OCI-LY3 (cell line): ENCODE data around the gene CADPS.

Experiments
- H2AFZ ChIP-seq: fragments of 200-600, 300-600 bp; shearing (Covaris generic); 2 replicates; pipeline ENCODE4 v1.6.0; 2014; ENCODE audit warnings: antibody characterized with exemption, low read depth, low read length
- H3K27ac ChIP-seq: fragments of 200-600, 300-600 bp; sonication (generic); 2 replicates; pipeline ENCODE4 v1.5.1; 2014; ENCODE audit warnings: mild to moderate bottlenecking, low read length, moderate library complexity, mixed read lengths
- H3K27me3 ChIP-seq: fragments of 200-600, 300-600 bp; sonication (generic); 2 replicates; pipeline ENCODE4 v1.6.1; 2014; ENCODE audit warnings: low read depth, low read length, mixed read lengths
- H3K36me3 ChIP-seq: fragments of 200-600, 300-600 bp; sonication (generic); replicated peaks from 2 replicates; pipeline ENCODE3; 2014; ENCODE audit warnings: low read depth, low read length, mixed read lengths
- H3K4me1 ChIP-seq: fragments of 300-600, 200-600 bp; sonication (generic); 2 replicates; pipeline ENCODE4 v1.6.1; 2014; ENCODE audit warnings: low read length, mixed read lengths
- H3K4me2 ChIP-seq: fragments of 200-600, 300-600 bp; sonication (generic); 2 replicates; pipeline ENCODE4 v1.6.1; 2014; ENCODE audit warnings: low read length, mixed read lengths
- H3K4me3 ChIP-seq: fragments of 300-600, 200-600 bp; sonication (generic); 2 replicates; pipeline ENCODE4 v1.5.1; 2014; ENCODE audit warnings: antibody characterized with exemption, mild to moderate bottlenecking, low read length, moderate library complexity
- H3K79me2 ChIP-seq: fragments of 300-600, 200-600 bp; shearing (Covaris generic); 2 replicates; pipeline ENCODE4 v1.6.1; 2014; ENCODE audit warnings: mild to moderate bottlenecking, low read length, mixed read lengths
- H3K9ac ChIP-seq: fragments of 300-600, 200-600 bp; shearing (Covaris generic); 2 replicates; pipeline ENCODE4 v1.6.0; 2014; ENCODE audit warnings: mild to moderate bottlenecking, low read length, moderate library complexity
- H3K9me3 ChIP-seq: fragments of 200-600, 300-600 bp; shearing (Covaris generic); 2 replicates; pipeline ENCODE4 v1.6.1; 2014; ENCODE audit warnings: low read length, mixed read lengths; ENCODE audit not compliant: insufficient read depth
- H4K20me1 ChIP-seq: fragments of 200-600, 300-600 bp; sonication (generic); 2 replicates; pipeline ENCODE4 v1.6.1; 2016; ENCODE audit warnings: low read length, mixed read lengths; ENCODE audit not compliant: insufficient read depth
- EZH2phosphoT487 ChIP-seq: fragments of 200-600 bp; shearing (Covaris generic); IDR thresholded peaks from 2 replicates; pipeline ENCODE4 v1.6.1; 2018; ENCODE audit warnings: antibody characterized with exemption, mixed run types, low read depth
- TF ChIP-seq, protein P1 (sequence below): fragments of 200-600, 300-600 bp; sonication (generic); IDR thresholded peaks from 2 replicates; pipeline ENCODE4 v1.5.1; 2014; ENCODE audit warnings: antibody characterized with exemption, low read length, low read depth

The CADPS gene

DNA sequence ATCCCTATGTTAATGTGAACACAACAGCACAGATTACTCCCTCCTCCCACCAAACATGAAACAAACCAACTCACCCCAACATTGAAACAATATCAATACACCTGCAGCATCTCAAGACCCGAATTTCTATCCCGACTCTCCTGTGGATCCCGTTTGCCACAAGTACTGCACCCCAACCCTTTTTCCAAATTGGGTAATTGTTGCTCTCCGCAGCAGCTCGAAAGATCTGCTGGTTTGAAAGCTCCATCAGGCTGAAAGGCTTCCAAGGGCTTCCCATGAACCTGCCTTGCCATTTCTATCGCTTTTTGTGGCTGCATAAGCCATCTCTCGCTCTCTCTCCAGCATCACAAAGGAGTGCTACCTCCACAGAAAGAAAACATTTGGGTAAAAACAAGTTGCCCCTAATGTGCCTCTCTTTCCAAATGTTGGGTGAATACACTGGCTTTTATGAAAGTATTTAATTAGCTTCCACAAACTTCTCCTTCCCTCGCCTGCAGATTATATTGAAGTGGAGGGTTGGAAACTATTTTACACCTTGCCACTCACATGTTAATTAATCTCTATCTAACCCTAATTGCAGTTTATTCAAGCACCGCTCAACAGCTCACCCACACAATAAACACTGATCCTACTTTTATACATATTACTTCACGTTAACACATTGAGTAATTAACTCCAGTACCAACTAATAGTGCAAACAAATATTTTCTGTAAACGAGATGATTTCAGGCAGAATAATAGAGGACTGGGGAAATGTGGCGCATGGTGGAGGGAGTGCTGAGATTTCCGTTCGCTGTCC lies 499.4 kb downstream of the CADPS start:
- H2AFZ ChIP-seq, result no peak overlapping the region
- H3K79me2 ChIP-seq, result no peaks in the 10 kb centered on the region
- H3K27ac ChIP-seq, result no peak overlapping the region
- no peaks in the 10 kb centered on the region for H3K9me3 ChIP-seq
- no peaks in the 10 kb centered on the region for H3K4me1 ChIP-seq
- no peak overlapping the region for H3K4me2 ChIP-seq
- no peak overlapping the region for H3K4me3 ChIP-seq
- H3K36me3 ChIP-seq, result no peaks in the 10 kb centered on the region
- H4K20me1 ChIP-seq, result no peaks in the 10 kb centered on the region
- H3K9ac ChIP-seq, result no peak overlapping the region
- peaks cover 14% of the 10 kb centered on the region for H3K27me3 ChIP-seq
- TF ChIP-seq, protein P1, sequence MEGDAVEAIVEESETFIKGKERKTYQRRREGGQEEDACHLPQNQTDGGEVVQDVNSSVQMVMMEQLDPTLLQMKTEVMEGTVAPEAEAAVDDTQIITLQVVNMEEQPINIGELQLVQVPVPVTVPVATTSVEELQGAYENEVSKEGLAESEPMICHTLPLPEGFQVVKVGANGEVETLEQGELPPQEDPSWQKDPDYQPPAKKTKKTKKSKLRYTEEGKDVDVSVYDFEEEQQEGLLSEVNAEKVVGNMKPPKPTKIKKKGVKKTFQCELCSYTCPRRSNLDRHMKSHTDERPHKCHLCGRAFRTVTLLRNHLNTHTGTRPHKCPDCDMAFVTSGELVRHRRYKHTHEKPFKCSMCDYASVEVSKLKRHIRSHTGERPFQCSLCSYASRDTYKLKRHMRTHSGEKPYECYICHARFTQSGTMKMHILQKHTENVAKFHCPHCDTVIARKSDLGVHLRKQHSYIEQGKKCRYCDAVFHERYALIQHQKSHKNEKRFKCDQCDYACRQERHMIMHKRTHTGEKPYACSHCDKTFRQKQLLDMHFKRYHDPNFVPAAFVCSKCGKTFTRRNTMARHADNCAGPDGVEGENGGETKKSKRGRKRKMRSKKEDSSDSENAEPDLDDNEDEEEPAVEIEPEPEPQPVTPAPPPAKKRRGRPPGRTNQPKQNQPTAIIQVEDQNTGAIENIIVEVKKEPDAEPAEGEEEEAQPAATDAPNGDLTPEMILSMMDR, result no peak
- TF ChIP-seq EZH2phosphoT487, result no peak

DNA sequence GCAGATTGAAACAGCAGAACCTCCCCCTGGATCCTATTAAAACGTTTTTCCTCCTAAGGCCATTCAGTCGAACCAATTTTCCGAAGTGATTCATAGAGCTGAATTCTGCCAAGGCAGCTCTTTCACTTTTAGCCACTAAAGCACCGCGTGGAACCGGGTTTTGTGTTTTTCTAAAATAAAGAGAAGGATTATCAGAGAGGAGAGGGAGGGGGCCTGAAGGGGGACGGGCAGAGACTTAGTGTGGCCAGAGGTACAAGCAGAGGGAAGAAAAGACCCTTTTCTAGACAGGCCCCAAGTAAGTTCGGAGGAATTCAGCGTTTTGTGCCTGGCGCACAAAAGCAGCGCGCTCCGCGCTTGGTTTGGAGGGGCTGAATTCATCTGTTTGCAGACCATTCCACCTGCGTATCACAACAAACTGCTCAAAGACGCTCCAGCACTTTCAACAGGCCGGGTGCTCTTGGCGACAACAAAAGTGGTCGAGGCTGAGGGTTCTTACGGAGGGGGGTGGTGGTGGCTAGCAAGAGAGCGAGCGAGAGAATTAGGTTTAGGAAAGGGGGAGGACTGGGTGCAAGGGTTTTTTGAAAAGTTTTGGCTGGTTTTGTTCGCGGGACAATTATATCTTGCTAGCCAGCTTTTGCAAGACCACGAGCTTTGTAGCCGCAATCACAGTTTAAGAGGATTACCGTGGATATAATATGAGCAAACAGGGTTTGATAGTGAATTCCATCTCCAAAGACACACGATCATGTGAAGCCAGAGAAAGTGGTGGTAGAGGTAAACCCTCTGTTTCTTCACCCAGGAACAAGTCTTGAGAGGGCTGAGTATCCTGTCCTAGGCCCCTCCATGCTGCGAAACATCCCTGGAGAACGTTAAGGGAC lies 500.6 kb downstream of the CADPS start:
- no peaks in the 10 kb centered on the region for H4K20me1 ChIP-seq
- no peak overlapping the region for H3K4me3 ChIP-seq
- no peak overlapping the region for H3K27ac ChIP-seq
- H3K4me1 ChIP-seq, result no peaks in the 10 kb centered on the region
- no peak overlapping the region for H3K9ac ChIP-seq
- no peaks in the 10 kb centered on the region for H3K79me2 ChIP-seq
- peaks cover 4% of the 10 kb centered on the region; the same call in 1 of the 2 replicates for H3K27me3 ChIP-seq
- H3K36me3 ChIP-seq, result no peaks in the 10 kb centered on the region
- no peak overlapping the region for H3K4me2 ChIP-seq
- TF ChIP-seq, protein P1, result no peak
- no peak for TF ChIP-seq EZH2phosphoT487
- H2AFZ ChIP-seq, result no peak overlapping the region
- no peaks in the 10 kb centered on the region for H3K9me3 ChIP-seq

DNA sequence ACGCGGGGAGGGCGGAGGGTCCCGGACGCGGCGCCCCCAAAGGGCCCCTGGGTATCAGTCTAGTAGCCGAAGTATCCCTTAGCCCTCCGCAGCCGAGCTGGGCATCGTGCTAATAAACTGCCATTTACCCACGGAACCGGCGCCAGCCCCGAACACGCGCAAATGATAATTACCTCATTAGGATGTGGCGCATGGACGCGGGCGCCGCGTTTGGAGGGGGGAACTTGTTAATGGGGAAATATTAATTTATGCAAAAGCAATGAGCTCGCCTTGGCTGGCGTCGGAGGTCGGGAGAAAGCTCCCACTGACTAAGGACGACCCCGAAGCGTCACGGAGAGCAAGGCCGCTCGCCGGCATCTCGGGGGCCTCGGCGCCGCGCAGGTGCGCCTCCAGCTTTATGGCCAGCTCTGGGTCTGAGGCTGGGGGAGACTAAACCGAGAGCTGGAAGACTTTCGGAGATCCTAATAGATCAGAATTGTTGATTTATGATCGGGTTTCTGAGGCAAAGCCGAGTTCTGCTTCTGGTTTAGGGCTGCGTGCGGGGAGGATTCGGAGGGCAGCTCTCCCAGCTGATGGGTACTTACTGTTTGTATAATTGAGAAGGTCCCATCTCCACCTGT lies 501.4 kb downstream of the CADPS start:
- H3K9ac ChIP-seq, result no peak overlapping the region
- H4K20me1 ChIP-seq, result no peaks in the 10 kb centered on the region
- no peaks in the 10 kb centered on the region for H3K9me3 ChIP-seq
- no peaks in the 10 kb centered on the region for H3K27me3 ChIP-seq
- no peak for TF ChIP-seq EZH2phosphoT487
- TF ChIP-seq, protein P1, result no peak
- H3K79me2 ChIP-seq, result no peaks in the 10 kb centered on the region
- no peak overlapping the region for H3K4me2 ChIP-seq
- no peak overlapping the region for H3K4me3 ChIP-seq
- no peak overlapping the region for H3K27ac ChIP-seq
- H3K36me3 ChIP-seq, result no peaks in the 10 kb centered on the region
- no peaks in the 10 kb centered on the region for H3K4me1 ChIP-seq
- H2AFZ ChIP-seq, result no peak overlapping the region

DNA sequence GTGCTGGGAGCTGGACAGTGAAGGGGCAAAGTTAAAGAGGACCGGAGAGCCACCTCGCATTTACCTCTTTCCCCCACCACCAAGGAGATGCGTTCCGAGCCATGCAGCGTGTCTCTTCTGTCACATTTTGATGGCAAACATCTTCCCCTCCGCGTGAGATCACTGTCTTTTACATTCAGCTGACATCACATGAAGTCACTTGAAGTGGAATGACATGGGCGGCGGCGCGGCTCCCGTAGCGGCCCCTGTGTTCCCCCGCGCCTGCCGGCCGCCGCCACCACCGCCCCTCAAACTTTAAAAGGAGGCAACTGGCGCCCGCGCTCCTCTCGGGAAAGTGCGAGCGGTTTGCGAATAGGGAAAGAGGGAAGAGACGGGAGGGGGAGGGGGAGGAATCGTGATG lies 502.0 kb downstream of the CADPS start, which contains the start of gene FEZF2:
Gene FEZF2, minus strand, starts transcription at position 336 of the 400 bp plus-strand sequence. CDS start 682 bp downstream, outside the sequence.
- Histone ChIP-seq H3K27me3 (no peaks in the 10 kb centered on the region), H3K36me3 (no peaks in the 10 kb centered on the region), H2AFZ (no peak within 1 kb of the TSS), H3K27ac (no peak within 1 kb of the TSS), H3K9ac (no peak within 1 kb of the TSS), H4K20me1 (no peaks in the 10 kb centered on the region), H3K4me1 (no peaks in the 10 kb centered on the region), H3K4me2 (no peak within 1 kb of the TSS), H3K9me3 (no peaks in the 10 kb centered on the region), H3K79me2 (no peaks in the 10 kb centered on the region), H3K4me3 (no peak within 1 kb of the TSS)
- TF ChIP-seq, protein P1, result no peak
- TF ChIP-seq EZH2phosphoT487, result no peak
